HG02610 (cell line): ENCODE results near the gene PDIA4.
"Not testable (repeated sequence)": the region's sequence is repeated elsewhere in the genome, so short reads cannot be mapped to it uniquely, and the experiment has no call there.

ENCODE experiments used
- ATAC-seq: cut with Tn5 transposase; IDR thresholded peaks from one replicate; pipeline ENCODE4 v1.9.1; 2021; ENCODE audit warnings: mild to moderate bottlenecking, moderate library complexity; ENCODE audit not compliant: unreplicated experiment

Gene PDIA4

DNA sequence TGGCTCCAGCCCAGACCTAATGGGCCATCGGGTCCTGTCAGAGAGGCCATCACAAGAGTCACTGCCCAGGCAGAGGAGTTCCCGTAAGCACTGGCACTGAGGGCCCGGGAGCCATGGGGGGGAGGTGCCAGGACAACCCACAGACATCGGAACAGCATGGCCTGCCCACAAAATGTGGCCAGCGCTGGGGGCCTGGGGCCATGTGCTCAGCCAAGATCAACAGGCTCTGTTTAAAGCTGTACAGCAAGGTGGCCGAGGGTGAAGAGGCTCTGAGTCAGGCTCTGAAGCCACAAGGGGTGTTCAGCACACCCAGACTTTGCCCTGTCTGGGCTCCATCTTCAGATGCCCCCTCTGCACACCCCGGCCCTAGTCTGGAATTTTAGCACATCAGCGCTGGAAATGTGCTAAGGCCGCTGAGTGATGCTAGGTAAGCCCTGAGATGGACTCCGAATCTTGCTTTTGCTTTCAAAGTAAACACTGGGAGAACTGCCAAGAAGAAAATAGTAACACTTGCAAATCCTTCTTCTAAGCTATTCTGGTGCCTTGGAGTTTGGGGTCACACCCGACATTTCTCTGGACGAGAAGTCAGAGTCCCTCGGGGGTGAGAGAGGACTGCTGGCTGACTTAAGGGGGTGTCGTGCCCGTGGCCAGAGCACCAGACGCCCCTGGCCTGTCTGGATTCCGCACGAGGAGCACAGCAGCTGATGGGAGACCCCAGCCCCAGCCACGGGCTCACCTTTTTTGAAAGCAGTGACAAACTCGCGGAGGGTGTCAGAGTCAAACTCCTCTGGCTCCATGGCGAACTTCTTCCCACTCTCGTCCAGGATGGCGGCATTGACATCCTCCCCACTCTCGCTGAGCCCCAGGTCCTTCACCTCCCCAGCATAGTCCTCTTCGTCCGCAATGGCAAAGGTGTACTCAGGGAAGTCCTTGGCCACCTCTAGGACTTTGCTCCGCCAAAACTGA is 23.6 kb downstream of the PDIA4 start:
- no peak for ATAC-seq

- no peak for ATAC-seq
Observed at GRCh38 chr7:149003560-149004305, 24.6 kb downstream of the PDIA4 start.

GRCh38 chr7:149003018-149003417 is 25.3 kb downstream of the PDIA4 start:
- ATAC-seq: no peak

- ATAC-seq: no peak
Observed at GRCh38 chr7:149002604-149003003, 25.7 kb downstream of the PDIA4 start.

DNA sequence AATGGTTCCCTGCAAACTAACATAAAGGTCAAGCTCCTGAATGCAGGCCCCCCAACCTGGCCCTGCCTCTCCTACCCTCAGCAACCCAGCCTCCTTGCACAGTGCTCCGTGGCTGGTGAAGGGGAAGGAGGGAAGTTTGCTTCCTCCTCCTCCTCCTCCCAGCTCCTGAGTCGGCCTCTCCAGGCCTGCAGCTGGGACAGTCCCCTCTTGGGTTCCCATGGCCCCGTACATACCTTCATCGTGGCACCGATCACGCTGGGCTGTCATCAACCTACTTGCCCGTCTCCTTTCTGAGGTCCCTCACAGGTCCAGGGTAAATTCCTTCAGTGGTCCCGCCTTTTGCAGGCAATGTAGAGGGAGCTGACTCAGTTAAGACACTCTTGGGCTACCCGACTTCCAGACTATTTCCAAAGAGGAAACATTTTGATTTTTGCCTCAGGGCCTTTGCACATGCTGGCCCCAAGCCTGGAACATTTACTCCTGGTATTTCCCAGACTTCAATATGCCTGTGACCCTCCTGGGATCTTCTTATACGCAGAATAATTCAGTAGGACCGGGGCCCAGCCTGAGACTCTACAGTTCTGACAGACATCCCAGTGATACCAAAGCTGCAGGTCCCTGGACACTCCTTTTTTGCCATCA is 26.8 kb downstream of the PDIA4 start:
- ATAC-seq: no peak

GRCh38 chr7:149000961-149001360 is 27.3 kb downstream of the PDIA4 start:
- ATAC-seq: no peak

DNA sequence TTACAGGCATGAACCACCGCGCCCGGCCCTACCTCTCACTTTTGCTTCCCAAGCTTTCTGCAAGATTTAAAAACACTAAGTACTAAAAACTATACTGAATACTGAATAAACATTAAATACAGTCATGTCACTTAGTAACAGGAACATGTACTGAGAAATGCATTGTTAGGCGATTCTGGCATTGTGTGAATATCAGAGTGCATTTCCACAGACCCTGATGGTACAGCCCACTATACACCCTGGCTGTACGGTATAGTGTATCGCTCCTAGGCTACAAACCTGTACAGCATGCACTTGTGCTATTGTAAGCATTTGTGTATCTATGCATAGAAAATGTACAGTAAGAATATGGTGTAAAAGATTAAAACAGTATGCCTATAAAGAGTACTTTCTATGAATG is 29.1 kb downstream of the PDIA4 start:
- ATAC-seq: no peak

- ATAC-seq: no peak
Observed at GRCh38 chr7:148997497-148997896, 30.8 kb downstream of the PDIA4 start.

- no peak for ATAC-seq
Observed at GRCh38 chr7:148994576-148994975, 33.7 kb downstream of the PDIA4 start.

DNA sequence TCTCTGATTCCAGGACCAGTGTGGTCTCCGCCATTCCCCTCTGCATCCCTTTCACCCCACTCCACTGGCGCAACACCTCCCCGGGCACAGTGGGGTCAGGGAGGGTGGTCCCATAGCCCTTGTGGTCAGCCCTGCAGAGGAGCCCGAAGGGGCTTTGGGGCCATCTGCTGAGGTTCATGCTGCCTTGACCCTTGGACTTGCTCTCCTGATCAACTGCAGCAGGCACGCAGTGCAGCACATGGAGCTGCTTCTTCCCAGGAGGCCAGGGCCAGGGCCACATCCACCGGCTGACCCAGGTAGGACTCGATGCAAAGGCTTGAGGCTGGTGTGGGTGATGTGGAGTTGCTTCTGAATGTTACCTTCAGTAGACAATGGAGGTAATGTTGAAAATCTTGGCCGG is 35.1 kb downstream of the PDIA4 start:
- ATAC-seq: no peak

GRCh38 chr7:148991536-148991935 is 36.8 kb downstream of the PDIA4 start:
- ATAC-seq: no peak

- no peak for ATAC-seq
Observed at GRCh38 chr7:148987751-148988512, 40.4 kb downstream of the PDIA4 start.

DNA sequence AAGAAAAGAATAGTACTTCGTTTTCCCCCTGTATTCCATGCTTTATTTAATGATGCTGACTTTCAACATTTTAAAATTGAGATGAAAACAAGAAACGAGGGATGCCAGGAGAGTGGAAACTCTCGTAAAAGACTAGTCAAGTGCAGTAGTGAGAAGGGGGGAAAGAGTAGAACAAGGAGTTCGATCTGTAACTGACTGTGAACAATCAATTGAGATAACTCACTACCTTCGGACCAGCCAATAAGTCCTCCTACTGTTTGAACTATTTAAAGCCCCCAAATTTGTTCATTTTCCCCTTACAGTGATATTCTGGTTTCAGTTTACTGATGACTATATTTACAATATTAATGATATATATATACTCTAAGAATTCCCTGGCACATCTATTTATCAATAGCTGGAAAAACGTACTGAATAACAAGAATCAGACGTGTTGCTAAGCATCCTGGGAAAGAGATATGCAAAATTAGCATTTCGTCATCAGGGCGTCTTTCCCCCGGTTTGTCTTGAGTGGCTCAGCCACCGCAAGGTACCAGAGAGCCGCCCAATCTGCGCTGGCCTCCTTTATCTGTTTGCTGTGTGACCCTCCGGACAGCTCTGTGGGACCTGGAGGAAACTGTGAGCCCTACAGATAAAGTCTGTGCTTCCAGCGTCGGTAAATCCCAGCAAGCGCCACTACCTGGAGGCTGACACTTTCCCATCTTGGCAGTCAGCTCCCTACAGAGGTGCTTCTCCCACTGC is 41.1 kb downstream of the PDIA4 start:
- peak; percentile 94 for ATAC-seq

DNA sequence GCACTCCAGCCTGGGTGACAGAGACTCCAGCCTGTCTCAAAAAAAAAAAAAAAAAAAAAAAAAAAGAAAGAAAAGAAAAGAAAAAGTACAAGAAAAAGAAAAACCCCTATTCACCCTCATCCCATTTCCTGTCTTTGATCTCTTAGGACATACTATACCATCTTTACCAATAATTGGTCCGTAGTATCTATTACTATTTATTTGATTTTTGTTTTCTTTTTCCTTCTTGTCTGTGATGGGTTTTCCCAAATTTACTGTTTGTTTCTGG is 41.6 kb downstream of the PDIA4 start:
- ATAC-seq: no peak

- peak; percentile 47 for ATAC-seq
Observed at GRCh38 chr7:148983200-148984146, 44.8 kb downstream of the PDIA4 start.

DNA sequence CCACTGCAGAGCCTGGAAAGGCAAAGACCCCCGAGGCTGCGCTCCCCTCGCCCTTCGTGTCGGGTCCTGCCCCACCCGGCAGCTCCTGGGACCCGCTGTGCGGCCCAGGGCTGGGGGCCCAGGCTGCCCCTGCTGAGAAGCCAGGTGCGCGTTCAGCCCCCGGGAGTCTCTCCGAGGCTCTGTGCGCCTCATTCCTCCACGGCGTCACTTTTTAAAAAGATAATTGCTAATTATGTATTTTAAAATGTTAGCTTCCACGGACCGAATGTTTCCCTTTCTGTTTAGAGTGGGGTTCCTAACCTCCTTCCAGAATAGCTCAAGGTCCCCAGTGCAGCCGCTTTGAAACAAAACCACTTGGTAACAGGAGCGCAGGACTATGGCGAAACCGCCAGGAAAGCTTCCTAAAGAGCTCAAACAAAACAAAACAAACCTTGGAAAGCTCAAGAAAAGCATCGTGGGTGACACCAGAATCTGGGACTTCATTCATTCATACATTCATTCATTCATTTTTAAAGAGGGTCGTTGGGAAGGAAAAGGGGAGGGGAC is 45.6 kb downstream of the PDIA4 start:
- no peak for ATAC-seq

DNA sequence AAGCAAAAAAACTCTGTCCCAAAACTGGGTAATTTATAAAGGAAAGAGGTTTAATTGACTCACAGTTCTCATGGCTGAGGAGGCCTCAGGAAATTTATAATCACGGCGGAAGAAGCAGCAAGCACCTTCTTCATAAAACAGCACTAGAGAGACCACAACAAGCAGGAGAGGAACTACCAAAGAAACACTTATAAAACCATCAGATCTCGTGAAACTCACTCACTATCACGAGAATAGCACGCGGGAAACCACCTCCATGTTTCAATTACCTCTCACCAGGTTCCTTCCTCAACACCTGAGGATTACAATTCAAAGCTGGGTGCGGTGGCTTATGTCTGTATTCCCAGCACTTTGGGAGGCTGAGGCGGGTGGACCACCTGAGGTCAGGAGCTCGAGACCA is 48.5 kb downstream of the PDIA4 start:
- ATAC-seq: no peak

- not testable (repeated sequence) for ATAC-seq
Observed at GRCh38 chr7:148979072-148979471, 49.2 kb downstream of the PDIA4 start.

DNA sequence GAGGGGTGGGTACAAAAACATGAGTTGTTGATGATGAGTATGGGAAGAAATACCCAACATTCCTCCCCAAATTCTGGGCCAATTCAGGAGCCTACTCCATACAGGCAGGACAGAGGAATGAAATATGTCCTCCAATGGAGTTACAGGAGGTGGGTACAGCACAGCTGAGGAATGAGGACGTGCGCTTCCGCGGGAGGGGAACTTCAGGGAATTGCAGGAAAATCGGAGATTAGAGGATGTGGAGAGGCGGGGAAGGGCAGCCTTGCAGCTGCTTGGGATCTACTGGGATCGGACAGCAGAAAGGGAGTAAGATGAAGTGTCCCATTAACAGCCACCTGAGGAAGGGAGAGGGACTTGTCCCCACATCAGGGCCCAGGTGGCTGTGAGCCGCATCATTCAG is 50.2 kb downstream of the PDIA4 start:
- ATAC-seq: no peak
